Panc1 (cell line): ENCODE measurements around the gene GPRIN3. TPM values are rescaled to one million over a fixed set of nuclear protein-coding genes. Genes with fewer than 3 reads are reported as not detected.

Experiments
- ATAC-seq: fragments of 200-7000 bp; cut with Tn5 transposase; 2 replicates; pipeline ENCODE4 v1.9.1; 2020; ENCODE audit warnings: mild to moderate bottlenecking, moderate library complexity
- BruUV-seq: library from RNA; stranded (reverse); fragments of 400-500 nt; replicated peaks from 2 replicates; lab custom pipeline; 2021; lab: Mats Ljungman, UMichigan
- CTCF ChIA-PET: fragments of 300-600 bp; sonication (Branson Sonifier 250); formaldehyde crosslinking; loops from one replicate; lab custom pipeline; 2022; ENCODE audit warnings: antibody characterized with exemption; lab: Charles Lee
- POLR2A ChIA-PET: fragments of 300-600 bp; sonication (Branson Sonifier 250); formaldehyde crosslinking; loops from one replicate; lab custom pipeline; 2022; ENCODE audit warnings: antibody characterized with exemption; lab: Charles Lee
- DNase-seq: peaks from one replicate; pipeline ENCODE4 v3.0.0-alpha.2; 2010; ENCODE audit warnings: low read depth, low spot score
- H3K27ac ChIP-seq: 2 replicates; pipeline ENCODE4 v1.5.1; 2011; ENCODE audit warnings: mild to moderate bottlenecking, low read length, inconsistent platforms
- H3K27me3 ChIP-seq: fragments of 200-500 bp; sonication (Bioruptor generic); 2 replicates; pipeline ENCODE4 v1.6.0; 2014; ENCODE audit warnings: low read length, inconsistent platforms; ENCODE audit not compliant: control insufficient read depth, insufficient read depth
- H3K36me3 ChIP-seq: fragments of 200-500 bp; sonication (Bioruptor generic); 2 replicates; pipeline ENCODE4 v1.5.1; 2014; ENCODE audit warnings: inconsistent platforms, mild to moderate bottlenecking, low read length, moderate library complexity; ENCODE audit not compliant: control insufficient read depth, insufficient read depth
- H3K4me1 ChIP-seq: 2 replicates; pipeline ENCODE4 v1.5.1; 2011; ENCODE audit warnings: inconsistent platforms, mild to moderate bottlenecking, low read length, moderate library complexity; ENCODE audit not compliant: control insufficient read depth, insufficient read depth
- H3K4me3 ChIP-seq, 2 experiments: 2 replicates each; pipeline ENCODE4 v1.5.1; 2011 to 2012; ENCODE audit warnings: low read depth in 2 of 2, low read length in 2 of 2, mild to moderate bottlenecking in 2 of 2, inconsistent platforms in 1 of 2, moderate library complexity in 1 of 2
- H3K9me3 ChIP-seq: fragments of 200-500 bp; sonication (Bioruptor generic); 2 replicates; pipeline ENCODE4 v1.5.1; 2014; ENCODE audit warnings: low read depth, mild to moderate bottlenecking, inconsistent platforms, low read length, moderate library complexity; ENCODE audit not compliant: control insufficient read depth, insufficient read depth
- CTCF ChIP-seq: fragments of 450-650 bp; IDR thresholded peaks from 2 replicates; pipeline ENCODE4 v1.5.1; 2017; ENCODE audit warnings: mild to moderate bottlenecking
- POLR2AphosphoS5 ChIP-seq: IDR thresholded peaks from 2 replicates; pipeline ENCODE4 v1.6.1; 2012; ENCODE audit warnings: mild to moderate bottlenecking, low read depth, low read length, moderate library complexity
- REST ChIP-seq, 2 experiments: IDR thresholded peaks; 2 replicates each; pipeline ENCODE4 v1.6.1; 2011 to 2012; ENCODE audit warnings: low read depth in 2 of 2, control low read depth in 1 of 2, low read length in 1 of 2, mild to moderate bottlenecking in 1 of 2, moderate library complexity in 1 of 2; ENCODE audit not compliant: insufficient read depth in 1 of 2
- SIN3A ChIP-seq: IDR thresholded peaks from 2 replicates; pipeline ENCODE4 v1.6.1; 2012; ENCODE audit warnings: low read depth, mild to moderate bottlenecking, low read length, moderate library complexity, borderline replicate concordance; ENCODE audit not compliant: insufficient read depth
- TCF7L2 ChIP-seq: IDR thresholded peaks from 2 replicates; pipeline ENCODE4 v1.6.1; 2011; ENCODE audit warnings: mild to moderate bottlenecking, low read depth, low read length, inconsistent platforms
- in situ Hi-C: cut with HindIII; loops from 2 replicates; pipeline ENCODE4 v1.10.0; 2016; ENCODE audit warnings: low sequenced_read_pairs, low pct_unique_long_range_greater_than_20kb
- intact Hi-C: fragments of 100-400 bp; cut with micrococcal nuclease; formaldehyde crosslinking; loops from one replicate; pipeline ENCODE4 v1.10.0; 2022; ENCODE audit not compliant: unreplicated experiment
- total RNA-seq: library from RNA; stranded (reverse); gene quantifications from one replicate; pipeline ENCODE4 v1.2.1, GENCODE V29; 2021; ENCODE audit not compliant: unreplicated experiment

Gene GPRIN3
- total RNA-seq, 1 experiment from 2014 or later: 0.03 TPM

- Histone ChIP-seq H3K27me3 (no peaks in the 10 kb centered on the region), H3K4me1 (no peaks in the 10 kb centered on the region), H3K9me3 (no peaks in the 10 kb centered on the region), H3K36me3 (no peaks in the 10 kb centered on the region), H3K27ac (no peak overlapping the region), H3K4me3 (no peak overlapping the region)
- ChIA-PET CTCF (no interaction called here), POLR2A (no interaction called here)
- DNase-seq (no peak), ATAC-seq (no peak)
- in situ Hi-C loops (no loop called here), intact Hi-C loops (no loop called here)
- BruUV-seq: no TSS peak
- TF ChIP-seq SIN3A: no peak
- no peak for TF ChIP-seq TCF7L2
- no peak for TF ChIP-seq POLR2AphosphoS5
- TF ChIP-seq REST (IDR thresholded peaks at IDR 0.05; ENCODE audit: insufficient read depth in 1 of 2, low read depth in 2 of 2, low read length in 1 of 2): no peak
- no peak for TF ChIP-seq CTCF
These were observed 8.6 kb upstream of the GPRIN3 start for GRCh38 chr4:89316211-89316610.

- CTCF ChIA-PET: no interaction called here
- TF ChIP-seq CTCF (no peak), REST (IDR thresholded peaks at IDR 0.05; ENCODE audit: insufficient read depth in 1 of 2, low read depth in 2 of 2, low read length in 1 of 2) (no peak), POLR2AphosphoS5 (no peak), TCF7L2 (no peak), SIN3A (no peak)
- in situ Hi-C loops: no loop called here
- no peak for DNase-seq
- POLR2A ChIA-PET: no interaction called here
- H3K27me3 ChIP-seq: no peaks in the 10 kb centered on the region
- H3K9me3 ChIP-seq: no peaks in the 10 kb centered on the region
- H3K36me3 ChIP-seq: no peaks in the 10 kb centered on the region
- H3K4me1 ChIP-seq: no peaks in the 10 kb centered on the region
- no peak for ATAC-seq
- intact Hi-C loops: no loop called here
- no peak overlapping the region for H3K4me3 ChIP-seq
- H3K27ac ChIP-seq: no peak overlapping the region
- no TSS peak for BruUV-seq
These were observed 6.7 kb upstream of the GPRIN3 start for GRCh38 chr4:89314291-89314690.
